ENCODE results near the gene MIDN.
"Not testable (repeated sequence)": the region's sequence is repeated elsewhere in the genome, so short reads cannot be mapped to it uniquely, and the experiment has no call there.

- not testable (repeated sequence) for TF ChIP-seq CTCF (IDR thresholded peaks at IDR 0.05); POLR2A (IDR thresholded peaks at IDR 0.05; ENCODE audit: low read depth); POLR2AphosphoS5 (IDR thresholded peaks at IDR 0.05); EP300 (IDR thresholded peaks at IDR 0.05)
Measured at GRCh38 chr19:1200614-1201013, 47.8 kb upstream of the MIDN start.
